Kidney (tissue), 14 donors: Measurements from ENCODE around the gene WDR13. TPM values are rescaled to one million over a fixed set of nuclear protein-coding genes. Genes with fewer than 3 reads are reported as not detected.

Source experiments
- DNase-seq, 5 donors: peaks; one replicate each; pipeline ENCODE4 v3.0.0-alpha.2; 2013 to 2020
- FAIRE-seq: peaks from 2 replicates; lab custom pipeline; 2012; peaks lifted over from hg19 to GRCh38; lab: Jason Lieb, UNC
- H3K27ac ChIP-seq, 2 donors: one replicate each; pipeline ENCODE4 v1.7.0; 2013; ENCODE audit warnings: low read depth in 2 of 2, low read length in 2 of 2, inconsistent platforms in 1 of 2
- H3K27me3 ChIP-seq: one replicate; pipeline ENCODE4 v1.7.1; 2013; ENCODE audit warnings: low read length, inconsistent platforms; ENCODE audit not compliant: control insufficient read depth, insufficient read depth
- H3K36me3 ChIP-seq, 3 donors: one replicate each; pipeline versions ENCODE4 v1.7.0 to v1.7.1; 2013; ENCODE audit warnings: low read length in 3 of 3, control low read depth in 1 of 3, inconsistent platforms in 1 of 3; ENCODE audit not compliant: insufficient read depth in 3 of 3, control insufficient read depth in 2 of 3
- H3K4me1 ChIP-seq, 3 donors: one replicate each; pipeline versions ENCODE4 v1.7.0 to v1.7.1; 2013; ENCODE audit warnings: low read length in 3 of 3, inconsistent platforms in 1 of 3, low read depth in 1 of 3; ENCODE audit not compliant: control insufficient read depth in 2 of 3, insufficient read depth in 2 of 3
- H3K4me3 ChIP-seq, 3 donors: one replicate each; pipeline versions ENCODE4 v1.7.0 to v1.8.1; 2013; ENCODE audit warnings: low read length in 3 of 3, control low read depth in 1 of 3, inconsistent platforms in 1 of 3
- H3K9ac ChIP-seq, 3 donors: one replicate each; pipeline versions ENCODE4 v1.7.0 to v1.7.1; 2013; ENCODE audit warnings: low read length in 3 of 3, control low read depth in 1 of 3, inconsistent platforms in 1 of 3
- H3K9me3 ChIP-seq, 3 donors: one replicate each; pipeline versions ENCODE4 v1.7.0 to v1.7.1; 2013; ENCODE audit warnings: low read length in 3 of 3, control low read depth in 1 of 3, inconsistent platforms in 1 of 3; ENCODE audit not compliant: control insufficient read depth in 2 of 3, insufficient read depth in 1 of 3
- intact Hi-C: fragments of 100-400 bp; cut with DNase I; formaldehyde crosslinking; loops from one replicate; pipeline ENCODE4 v1.11.1; 2022
- polyA plus RNA-seq: library from polyadenylated mRNA; stranded (reverse); fragments of 350-450 nt; fragmentation: Illumina TruSeq; extraction: RNeasy Lipid Tissue Mini Kit (QIAGEN cat#74804); gene quantifications from one replicate; pipeline ENCODE4 v1.2.3, GENCODE V29; 2014; ENCODE audit warnings: low read depth, low replicate concordance; ENCODE audit not compliant: insufficient read depth
- total RNA-seq: library from RNA; stranded (reverse); fragmentation: NEBNext Ultra II Directional; extraction: Animal tissue kit (Norgen Biotek cat#: 25700); gene quantifications from one replicate; pipeline ENCODE4 v1.2.1, GENCODE V29; 2021
- TF ChIP-seq, protein P1 (sequence below): IDR thresholded peaks from 3 replicates; pipeline ENCODE4 v1.5.1; 2012; ENCODE audit warnings: mild to moderate bottlenecking, moderate library complexity, borderline replicate concordance; ENCODE audit not compliant: insufficient read depth; ENCODE audit errors: extremely low read depth
- donor health status: control.
- donor health status: control.
- donor health status: control.
- donor health status: control.
- donor health status: control.
- donor health status: DM: yes; HTN: yes; CAD: no.
- donor health status: Normal renal cell carcinoma (clear cell type).

The WDR13 gene
- total and polyA plus RNA-seq, 2 donors from 2014 or later: 177 to 201 TPM

DNA sequence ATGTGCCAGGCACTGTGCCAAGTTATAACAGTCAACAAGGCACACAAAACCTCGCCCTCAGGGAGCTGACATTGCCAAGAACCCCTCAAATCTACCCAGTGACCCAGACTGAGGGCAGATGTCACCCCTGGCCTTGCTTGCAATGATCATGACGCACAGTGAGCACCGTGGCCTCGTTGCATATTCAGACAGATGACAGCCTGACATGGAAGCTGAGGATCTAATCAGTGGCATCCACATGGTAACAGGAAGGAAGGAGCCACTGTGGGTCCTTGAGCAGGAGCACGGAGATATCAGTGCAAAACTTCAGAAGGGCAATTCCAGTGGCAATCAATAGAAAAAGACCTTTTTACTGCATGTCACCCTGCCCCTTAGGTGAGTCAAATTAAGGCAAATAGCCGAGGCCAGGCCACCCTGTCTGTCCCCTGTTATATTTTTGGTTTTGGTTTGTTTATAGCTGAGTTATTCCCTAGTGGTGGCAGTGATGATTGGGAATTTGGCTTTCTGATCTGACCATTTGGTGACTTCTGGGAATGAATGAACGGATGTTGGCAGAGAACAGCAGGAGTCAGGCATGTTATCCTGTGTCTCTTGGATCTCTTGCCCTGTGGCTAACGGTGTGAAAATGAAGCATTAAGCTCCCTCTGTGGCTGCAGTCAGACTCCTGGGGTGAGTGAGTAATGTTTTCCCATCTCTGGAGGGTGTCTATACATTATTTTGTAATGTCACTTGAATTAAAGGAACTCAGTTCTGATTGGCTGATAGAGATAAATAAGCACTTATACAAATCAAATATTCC lies 20.4 kb downstream of the WDR13 start:
- Histone ChIP-seq H3K9me3 (no peaks in the 10 kb centered on the region), H3K4me1 (no peaks in the 10 kb centered on the region), H3K9ac (no peak overlapping the region), H3K27me3 (no peaks in the 10 kb centered on the region), H3K36me3 (no peaks in the 10 kb centered on the region), H3K27ac (no peak overlapping the region), H3K4me3 (no peak overlapping the region)
- TF ChIP-seq, protein P1, sequence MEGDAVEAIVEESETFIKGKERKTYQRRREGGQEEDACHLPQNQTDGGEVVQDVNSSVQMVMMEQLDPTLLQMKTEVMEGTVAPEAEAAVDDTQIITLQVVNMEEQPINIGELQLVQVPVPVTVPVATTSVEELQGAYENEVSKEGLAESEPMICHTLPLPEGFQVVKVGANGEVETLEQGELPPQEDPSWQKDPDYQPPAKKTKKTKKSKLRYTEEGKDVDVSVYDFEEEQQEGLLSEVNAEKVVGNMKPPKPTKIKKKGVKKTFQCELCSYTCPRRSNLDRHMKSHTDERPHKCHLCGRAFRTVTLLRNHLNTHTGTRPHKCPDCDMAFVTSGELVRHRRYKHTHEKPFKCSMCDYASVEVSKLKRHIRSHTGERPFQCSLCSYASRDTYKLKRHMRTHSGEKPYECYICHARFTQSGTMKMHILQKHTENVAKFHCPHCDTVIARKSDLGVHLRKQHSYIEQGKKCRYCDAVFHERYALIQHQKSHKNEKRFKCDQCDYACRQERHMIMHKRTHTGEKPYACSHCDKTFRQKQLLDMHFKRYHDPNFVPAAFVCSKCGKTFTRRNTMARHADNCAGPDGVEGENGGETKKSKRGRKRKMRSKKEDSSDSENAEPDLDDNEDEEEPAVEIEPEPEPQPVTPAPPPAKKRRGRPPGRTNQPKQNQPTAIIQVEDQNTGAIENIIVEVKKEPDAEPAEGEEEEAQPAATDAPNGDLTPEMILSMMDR: no peak
- DNase-seq: no peak
- no peak for FAIRE-seq
- intact Hi-C loops: no loop called here

DNA sequence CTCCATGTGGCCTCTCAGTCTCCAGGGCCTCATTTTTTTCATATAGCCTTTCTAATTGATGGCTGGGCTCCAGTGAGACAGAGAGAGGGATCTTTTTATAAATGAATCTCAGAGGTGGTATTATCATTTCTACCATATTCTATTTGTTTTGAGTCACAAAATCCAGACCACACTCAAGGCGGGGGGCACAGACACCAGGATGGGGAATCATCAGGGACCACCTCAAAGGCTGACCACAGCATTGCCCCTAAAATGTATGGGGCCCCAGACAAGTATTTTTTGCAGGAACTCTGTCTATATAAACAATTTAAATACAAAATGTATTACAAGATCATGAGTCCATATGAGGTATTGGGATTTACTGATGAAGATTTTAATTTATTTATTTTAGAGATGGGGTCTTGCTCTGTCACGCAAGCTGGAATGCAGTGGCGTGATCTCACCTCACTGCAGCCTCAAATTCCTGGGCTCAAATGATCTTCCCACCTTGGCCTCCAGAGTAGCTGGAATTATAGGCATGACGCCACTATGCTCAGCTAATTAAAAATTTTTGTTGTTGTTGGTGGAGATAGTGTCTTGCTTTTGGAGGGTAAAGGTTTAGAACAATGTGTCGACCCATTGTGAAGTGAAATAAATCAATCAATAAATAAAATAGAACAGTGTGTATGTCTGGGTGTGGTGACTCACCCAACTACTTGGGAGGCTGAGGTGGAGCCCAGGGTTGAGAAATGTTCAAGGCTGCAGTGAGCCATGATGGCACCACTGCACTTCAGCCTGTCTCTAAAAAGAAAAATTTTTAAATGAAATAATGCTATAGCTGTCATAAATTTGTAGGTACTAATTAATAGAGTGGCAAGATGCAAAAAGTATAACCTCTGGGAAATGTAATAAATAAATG lies 29.4 kb downstream of the WDR13 start:
- FAIRE-seq: no peak
- no peak for DNase-seq
- Histone ChIP-seq H3K27ac (no peak overlapping the region), H3K27me3 (no peaks in the 10 kb centered on the region), H3K4me3 (no peak overlapping the region), H3K36me3 (no peaks in the 10 kb centered on the region), H3K9ac (no peak overlapping the region), H3K9me3 (no peaks in the 10 kb centered on the region), H3K4me1 (peaks cover 0 to under 1% (median 0%) of the 10 kb centered on the region in 3 donors)
- TF ChIP-seq, protein P1: no peak
- intact Hi-C loops: no loop called here

DNA sequence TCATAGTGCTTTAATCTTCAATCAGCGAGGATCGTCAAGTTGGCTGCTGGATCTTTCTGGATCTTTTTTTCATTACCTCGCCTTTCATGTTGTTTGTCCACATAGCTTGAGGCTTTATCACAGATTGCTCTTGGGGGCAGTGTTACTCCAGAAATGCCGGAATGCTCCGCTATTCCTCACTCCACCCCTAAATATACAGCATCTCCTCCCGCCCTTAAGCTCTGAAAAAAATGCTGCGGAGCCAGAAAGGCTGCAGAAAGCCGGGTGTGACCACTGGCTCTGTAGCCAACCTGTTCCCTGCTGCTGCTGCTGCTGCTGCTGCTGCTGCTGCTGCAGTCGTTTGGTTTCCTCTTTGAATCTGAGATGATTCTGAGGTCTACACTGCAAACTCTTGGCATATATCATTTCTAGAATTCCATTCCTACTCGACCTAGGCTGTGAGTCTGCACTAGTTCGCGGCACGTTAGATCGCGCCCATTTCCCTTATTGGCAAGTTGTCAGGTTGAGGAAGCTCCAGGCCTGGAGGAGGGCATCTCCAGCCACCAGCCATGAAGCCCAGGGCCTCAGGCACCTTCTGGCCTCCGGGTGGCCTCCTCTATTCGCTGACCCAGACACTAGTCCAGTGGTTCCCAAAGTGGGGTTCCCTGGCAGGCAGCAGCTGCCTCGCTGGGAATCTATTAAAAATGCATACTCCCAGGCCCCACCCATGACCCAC lies 34.2 kb downstream of the WDR13 start:
- H3K9me3 ChIP-seq: no peaks in the 10 kb centered on the region
- TF ChIP-seq, protein P1: peak; percentile 37
- intact Hi-C loops: no loop called here
- DNase-seq: peak; percentile 74 to 96 (median 93)
- peak overlapping the region in 1 of 3 donors; percentile 35 for H3K4me3 ChIP-seq
- no peaks in the 10 kb centered on the region for H3K27me3 ChIP-seq
- FAIRE-seq: peak; percentile 88
- no peak overlapping the region for H3K27ac ChIP-seq
- no peak overlapping the region for H3K9ac ChIP-seq
- H3K4me1 ChIP-seq: peaks cover 0 to 2% (median 0%) of the 10 kb centered on the region in 3 donors
- H3K36me3 ChIP-seq: no peaks in the 10 kb centered on the region
